Activated CD8-positive, alpha-beta memory T cell treated with anti-CD3 and anti-CD28 coated beads for 1 hour (primary cell): ENCODE results near the gene IKZF5.

Experiments used
- DNase-seq, 2 donors: peaks; one replicate each; pipeline ENCODE4 v3.0.0-alpha.2; 2020; ENCODE audit warnings: low read depth in 1 of 2; ENCODE audit errors: extremely low read depth in 1 of 2

IKZF5 gene

GRCh38 chr10:122983898-122984297, 24.7 kb downstream of the IKZF5 start:
- DNase-seq, result no peak

- no peak for DNase-seq
Measured at GRCh38 chr10:122981066-122981464, 27.5 kb downstream of the IKZF5 start.

GRCh38 chr10:122980209-122981065, 28.2 kb downstream of the IKZF5 start, which contains the start of gene PSTK:
Gene PSTK, plus strand, starts transcription at chr10:122980401. Its CDS starts 79 bp downstream, at chr10:122980480.
- peak; percentile 67 to 77 for DNase-seq

- DNase-seq, result no peak
Measured at GRCh38 chr10:122974543-122975064, 34.0 kb downstream of the IKZF5 start.

DNA sequence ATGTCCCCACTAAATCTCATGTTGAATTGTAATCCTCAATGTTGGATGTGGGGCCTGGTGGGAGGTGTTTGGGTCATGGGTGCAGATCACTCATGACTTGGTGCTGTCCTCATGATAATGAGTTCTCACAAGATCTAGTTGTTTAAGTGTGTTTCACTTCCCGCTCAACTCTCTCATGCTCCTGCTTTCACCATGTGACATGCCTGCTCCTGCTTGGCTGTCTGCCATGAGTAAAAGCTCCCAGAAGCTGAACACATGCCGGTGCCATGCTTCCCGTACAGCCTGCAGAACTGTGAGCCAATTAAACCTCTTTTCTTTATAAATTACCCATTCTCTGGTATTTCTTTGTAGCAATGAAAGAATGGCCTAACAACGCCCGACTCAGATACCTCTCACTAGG, 34.6 kb downstream of the IKZF5 start:
- no peak for DNase-seq

DNA sequence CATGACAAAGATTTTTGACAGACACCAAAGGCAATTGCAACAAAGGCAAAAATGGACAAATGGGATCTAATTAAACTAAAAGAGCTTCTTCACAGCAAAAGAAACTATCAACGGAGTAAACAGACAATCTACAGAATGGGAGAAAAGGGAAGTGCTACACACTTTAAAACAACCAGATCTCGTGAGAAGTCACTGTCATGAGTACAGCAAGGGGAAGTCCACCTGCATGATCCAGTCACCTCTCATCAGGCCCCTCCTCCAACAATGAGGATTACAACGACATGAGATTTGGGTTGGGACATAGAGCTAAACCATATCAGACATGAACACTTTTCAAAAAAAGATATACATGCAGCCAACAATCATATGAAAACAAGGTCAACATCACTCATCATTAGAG, 39.9 kb downstream of the IKZF5 start:
- no peak for DNase-seq

DNA sequence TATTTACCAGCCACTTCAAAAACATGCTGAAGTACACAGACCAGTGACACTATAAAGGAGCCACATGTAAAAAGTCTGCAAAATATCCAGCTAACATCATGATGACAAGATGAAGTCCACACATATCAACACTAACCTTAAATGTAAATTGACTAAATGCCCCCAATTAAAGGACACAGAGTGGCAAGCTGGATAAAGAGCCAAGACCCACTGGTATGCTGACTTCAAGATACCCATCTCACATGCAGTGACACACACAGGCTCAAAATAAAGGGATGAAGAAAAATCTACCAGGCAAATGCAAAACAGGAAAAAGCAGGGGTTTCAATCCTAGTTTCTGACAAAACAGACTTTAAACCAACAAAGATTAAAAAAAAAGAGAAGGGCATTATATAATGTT, 41.7 kb downstream of the IKZF5 start:
- no peak for DNase-seq

DNA sequence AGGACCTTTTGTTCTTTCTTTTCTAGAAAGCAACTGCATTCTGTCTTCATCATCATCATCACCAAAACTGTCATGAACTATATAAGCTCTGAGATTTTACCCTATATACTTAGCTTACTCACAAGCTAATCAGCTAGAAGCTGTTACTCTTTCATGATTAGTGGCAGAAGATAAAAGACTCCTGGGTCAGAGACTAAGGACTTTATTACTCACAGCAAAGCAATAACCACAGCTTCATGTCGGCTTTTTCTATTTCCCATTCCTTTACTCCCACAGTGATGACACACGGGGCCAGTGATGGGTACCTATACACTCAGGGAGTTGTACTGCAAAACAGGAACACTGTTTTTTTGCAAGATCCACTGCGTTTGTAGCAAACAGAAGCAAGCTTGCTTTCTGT, 46.2 kb downstream of the IKZF5 start:
- no peak for DNase-seq

GRCh38 chr10:122957474-122957873, 51.1 kb downstream of the IKZF5 start:
- DNase-seq, result no peak

DNA sequence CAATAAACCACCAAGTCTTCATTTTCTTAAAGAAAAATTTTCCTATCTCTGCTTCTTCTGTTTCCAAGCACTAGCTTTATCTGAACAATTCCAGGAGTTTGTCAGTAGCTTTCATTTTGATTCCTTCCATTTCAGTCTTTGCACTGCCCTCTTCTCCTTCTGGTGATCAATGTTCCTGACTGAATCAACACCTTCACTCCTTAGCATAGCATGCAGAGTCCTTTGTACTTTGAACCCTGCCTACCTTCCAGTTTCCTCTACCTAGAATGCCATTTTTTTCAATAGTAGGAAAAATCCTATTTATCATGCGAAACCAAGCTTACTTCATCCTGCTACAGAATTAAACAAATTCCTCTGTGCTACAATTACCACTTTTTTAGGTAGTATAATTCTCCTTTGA, 52.7 kb downstream of the IKZF5 start:
- no peak for DNase-seq

- no peak for DNase-seq
Measured at GRCh38 chr10:122954731-122955050, 53.9 kb downstream of the IKZF5 start.

DNA sequence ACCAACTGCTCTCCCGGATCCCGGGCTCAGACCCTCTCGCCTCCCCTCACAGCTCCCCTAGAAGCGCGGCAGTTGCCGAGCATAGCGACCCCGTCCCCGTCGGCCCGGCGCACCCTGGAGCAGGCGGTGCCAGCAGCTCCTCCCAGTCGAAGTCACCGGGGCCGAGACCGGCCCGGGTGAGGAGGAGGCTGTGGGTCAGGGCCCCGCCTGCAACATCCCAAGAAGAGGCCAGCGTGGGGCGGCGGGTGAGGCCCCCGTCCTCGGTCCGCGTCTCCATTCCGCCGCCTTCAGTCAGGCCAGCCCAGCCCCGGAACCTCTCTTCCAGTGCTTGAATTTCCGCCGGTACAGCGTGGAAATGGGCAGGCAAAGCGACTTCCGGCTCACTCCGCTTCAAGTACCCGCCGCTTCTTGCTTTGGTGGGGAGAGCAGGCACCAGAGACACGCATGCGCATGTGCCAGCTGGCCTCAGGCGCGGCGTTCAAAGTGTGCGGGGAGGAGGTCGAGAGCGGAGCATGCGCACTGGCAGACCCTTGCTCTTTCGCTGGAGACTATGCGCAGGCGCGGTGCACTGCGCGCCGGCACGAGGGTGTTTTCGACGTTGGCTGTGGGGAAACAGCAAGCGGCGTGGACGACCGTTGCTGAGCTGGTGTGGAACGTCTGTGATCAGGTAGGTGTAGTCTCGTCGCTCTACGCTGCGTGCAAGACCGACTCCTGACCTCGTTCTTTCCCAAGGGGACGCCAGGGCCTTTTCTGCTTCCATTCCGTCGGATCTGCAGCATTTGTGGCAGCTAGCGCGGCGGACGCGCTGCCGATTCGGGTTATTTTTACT, 54.5 kb downstream of the IKZF5 start, which contains the start of gene C10orf88:
TSS of gene C10orf88 (minus strand) at position 326 of the 829 bp plus-strand sequence. CDS start at position 277, 49 bp downstream.
- DNase-seq, result peak; percentile 94 to 96

DNA sequence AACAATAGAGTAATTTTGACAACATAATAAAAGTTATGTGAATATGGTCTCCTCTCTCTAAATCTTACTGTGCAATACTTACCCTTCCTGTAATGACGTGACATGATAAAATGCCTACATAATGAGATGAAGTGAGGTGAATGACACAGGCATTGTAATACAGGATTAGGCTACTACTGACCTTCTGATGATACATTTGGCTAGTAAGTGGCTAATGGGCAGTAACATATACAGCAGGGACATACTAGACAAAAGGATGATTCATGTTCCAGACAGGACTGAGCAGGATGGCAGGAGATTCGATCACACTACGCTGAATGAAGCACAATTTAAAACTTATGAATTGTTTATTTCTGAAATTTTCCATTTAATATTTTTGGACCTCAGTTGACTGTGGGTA, 59.3 kb downstream of the IKZF5 start:
- no peak for DNase-seq
